ENCODE results near the gene ZNF420. TPM values are rescaled to one million over a fixed set of nuclear protein-coding genes. Genes with fewer than 3 reads are reported as not detected.

ZNF420 gene
- total and polyA plus RNA-seq, 2 of the 8 experiments (the other 6 are each of a cell fraction or from before 2014, with no cell fraction given) = 1.7 to 8.8 TPM

GRCh38 chr19:37074111-37074510 is 4.1 kb upstream of the ZNF420 start:
- Histone ChIP-seq H2BK5ac (ENCODE audit: low read depth, low read length) (no peak overlapping the region), H3K4ac (replicated peaks; ENCODE audit: insufficient read length, low read depth, low read length) (no peak overlapping the region), H3K27me3 (replicated peaks in 1 of 4; ENCODE audit: control insufficient read depth in 3 of 4, extremely low read depth in 1 of 4, insufficient read depth in 3 of 4, low read length in 3 of 4) (no peaks in the 10 kb centered on the region), H2BK15ac (ENCODE audit: low read length) (no peak overlapping the region), H3K56ac (replicated peaks; ENCODE audit: insufficient read length, low read depth, low read length) (no peak overlapping the region), H3K27ac (ENCODE audit: low read depth, low read length) (no peak overlapping the region), H4K91ac (replicated peaks; ENCODE audit: insufficient read length, low read length) (no peak overlapping the region), H3K4me2 (ENCODE audit: insufficient read depth in 1 of 2, low read depth in 2 of 2, low read length in 2 of 2) (no peak overlapping the region), H3K18ac (ENCODE audit: extremely low read depth, low read length) (no peak overlapping the region), H2BK20ac (ENCODE audit: low read length) (no peak overlapping the region), H3K23me2 (ENCODE audit: low read depth, low read length) (peaks cover 12% of the 10 kb centered on the region), H2AK5ac (ENCODE audit: low read depth, low read length) (no peak overlapping the region), H3K79me1 (ENCODE audit: low read depth, low read length) (peaks cover 6% of the 10 kb centered on the region), H3K79me2 (ENCODE audit: control insufficient read depth in 1 of 2, insufficient read depth in 2 of 2, low read length in 2 of 2) (peaks cover 4 to 7% of the 10 kb centered on the region in 2 experiments), H3K14ac (ENCODE audit: insufficient read length) (no peak overlapping the region), H2BK12ac (ENCODE audit: low read depth, low read length) (no peak overlapping the region), H3K36me3 (ENCODE audit: control insufficient read depth in 2 of 4, insufficient read depth in 4 of 4, low read length in 3 of 4) (no peaks in the 10 kb centered on the region), H3K4me1 (replicated peaks in 1 of 4; ENCODE audit: control insufficient read depth in 3 of 4, insufficient read depth in 4 of 4, low read length in 3 of 4) (peaks cover 0 to 4% (median under 1%) of the 10 kb centered on the region in 4 experiments; a peak in 3 of 7 replicates), H4K8ac (ENCODE audit: extremely low read depth, insufficient read depth, low read length) (no peak overlapping the region), H4K20me1 (replicated peaks in 1 of 2; ENCODE audit: control insufficient read depth in 1 of 2, insufficient read depth in 2 of 2, low read length in 2 of 2) (no peaks in the 10 kb centered on the region), H3K23ac (ENCODE audit: insufficient read length) (no peak overlapping the region), H3K9me3 (ENCODE audit: insufficient read depth in 2 of 2, low read depth in 1 of 2, low read length in 1 of 2) (peaks cover 19 to 23% of the 10 kb centered on the region in 2 experiments; a peak in 3 of 4 replicates), H3K9ac (replicated peaks in 1 of 4; ENCODE audit: extremely low read depth in 1 of 4, low read depth in 3 of 4, low read length in 3 of 4) (no peak overlapping the region), H3K4me3 (ENCODE audit: extremely low read depth in 1 of 4, insufficient read depth in 2 of 4, low read depth in 3 of 4, low read length in 4 of 4) (no peak overlapping the region), H2BK120ac (replicated peaks; ENCODE audit: low read depth, low read length) (no peak overlapping the region), H2AFZ (ENCODE audit: low read length) (no peak overlapping the region), H4K5ac (ENCODE audit: insufficient read length, low read depth, low read length) (no peak overlapping the region)
- TF ChIP-seq ATF2 (IDR thresholded peaks at IDR 0.05; ENCODE audit: low read length) = no peak
- no peak for TF ChIP-seq POLR2AphosphoS5 (IDR thresholded peaks at IDR 0.05; ENCODE audit: low read depth, low read length)
- POLR2A ChIA-PET (ENCODE audit: partially characterized antibody) = no interaction called here
- CTCF ChIA-PET (ENCODE audit: partially characterized antibody) = no interaction called here
- no peak for DNase-seq (ENCODE audit: low read depth in 1 of 2, low spot score in 2 of 2)
- no peak for FAIRE-seq

Measured in H1 (cell line).